Heart left ventricle (tissue), 16 donors: ENCODE measurements around the gene CBLC. TPM values are rescaled to one million over a fixed set of nuclear protein-coding genes. Genes with fewer than 3 reads are reported as not detected.

ENCODE experiments used
- ATAC-seq, 4 donors: fragments of 200-7000 bp; cut with Tn5 transposase; one replicate each; pipeline ENCODE4 v1.9.1; 2020 to 2022; ENCODE audit warnings: moderate library complexity in 4 of 4, mild to moderate bottlenecking in 3 of 4, moderate number of reproducible peaks in 1 of 4
- DNase-seq, 5 donors: peaks; one replicate each; pipeline ENCODE4 v3.0.0-alpha.2; 2020
- H3K27ac ChIP-seq, 12 donors: fragments of 200-600 bp; sonication (generic) in 4 of 12; one replicate each; pipeline versions ENCODE4 v1.5.0 to v1.8.0; 2016 to 2022; ENCODE audit warnings: mild to moderate bottlenecking in 2 of 12
- H3K27me3 ChIP-seq, 9 donors: fragments of 200-600 bp; sonication (generic) in 2 of 9; one replicate each; pipeline versions ENCODE4 v1.5.1 to v1.8.0; 2016 to 2022; ENCODE audit warnings: mild to moderate bottlenecking in 3 of 9
- H3K36me3 ChIP-seq, 9 donors: fragments of 200-600 bp; sonication (generic) in 2 of 9; one replicate each; pipeline versions ENCODE4 v1.5.0 to v1.8.0; 2018 to 2022; ENCODE audit warnings: mild to moderate bottlenecking in 2 of 9
- H3K4me1 ChIP-seq, 12 donors: fragments of 200-600 bp; sonication (generic) in 4 of 12; one replicate each; pipeline versions ENCODE4 v1.5.0 to v1.8.0; 2016 to 2022; ENCODE audit warnings: mild to moderate bottlenecking in 3 of 12
- H3K4me3 ChIP-seq, 12 donors: fragments of 200-600 bp; sonication (generic) in 4 of 12; one replicate each; pipeline versions ENCODE4 v1.5.0 to v1.8.0; 2017 to 2022; ENCODE audit warnings: mild to moderate bottlenecking in 9 of 12, moderate library complexity in 4 of 12
- H3K9me3 ChIP-seq, 12 donors: fragments of 200-600 bp; sonication (generic) in 4 of 12; one replicate each; pipeline versions ENCODE4 v1.5.0 to v1.8.0; 2016 to 2022; ENCODE audit warnings: mild to moderate bottlenecking in 1 of 12
- POLR2A ChIP-seq, 2 donors: fragments of 450-650 bp; IDR thresholded peaks; one replicate each; pipeline ENCODE4 v1.6.1; 2017; ENCODE audit warnings: antibody characterized with exemption in 2 of 2, mild to moderate bottlenecking in 2 of 2, moderate library complexity in 2 of 2
- WGBS, 4 donors: extraction: QIAGEN DNeasy Blood & Tissue Kit in 2 of 4; methylation state at CpG; one replicate each; pipeline versions ENCODE4 v1.1.5 to v1.1.7; 2013 to 2018; 5-methylcytosine and 5-hydroxymethylcytosine counted together
- intact Hi-C, 10 donors: fragments of 100-400 bp; cut with DNase I; formaldehyde crosslinking; loops; one replicate each; pipeline versions ENCODE4 v1.11.1 to v1.14.2; 2022
- polyA plus RNA-seq, 2 donors: library from polyadenylated mRNA; stranded (reverse); fragments of 200-250 nt; gene quantifications; one replicate each; pipeline ENCODE4 v1.2.3, GENCODE V29; 2013
- total RNA-seq, 9 donors: library from RNA; depleted of rRNA in 2 of 9; stranded (reverse); fragments of >200 nt in 2 of 9; fragmentation: NEBNext Ultra II Directional in 3 of 9; extraction: Animal tissue kit (Norgen Biotek cat#: 25700) in 3 of 9; gene quantifications; one replicate each; pipeline versions ENCODE4 v1.1.0 to v1.2.4, GENCODE V29; 2016 to 2023
- TF ChIP-seq, protein P1 (sequence below), 12 donors: fragments of 200-600 bp; sonication (generic) in 4 of 12; IDR thresholded peaks; one replicate each; pipeline versions ENCODE4 v1.5.0 to v1.8.0; 2018 to 2022; ENCODE audit warnings: antibody characterized with exemption in 12 of 12, mild to moderate bottlenecking in 5 of 12
- donor health status: ischemic (EF 13 %, LVEDD 7.1; RV severe dilation, severe dysfunction).
- donor health status: healthy with polysubstance abuse.
- donor health status: DM: no; HTN: yes; CAD: no.
- donor health status: DM: no; HTN: no; CAD: no.
- donor health status: ischemic (EF 25% LVEDD 6.9; RV normal size, moderate dysfunction).
- donor health status: ischemic (EF 25% LVEDD 5.7; RV mildly dilated, moderate dysfunction).
- donor health status: healthy.
- donor health status: DM: yes; HTN: yes; CAD: no.
- donor health status: ischemic (EF 35%, LVEDD 5.7; RV mildly dilated, moderate dysfunction).
- donor health status: nonischemic (EF 11% LVEDD 7.7; RV severe dilation, severe dysfunction).
- donor health status: DM: yes; HTN: yes; CAD: no.
- donor health status: PGD.
- donor health status: ischemic (EF 29% LVEDD 5.4; RV normal size, mild dysfunction).
- donor health status: nonischemic (EF 23%, LVEDD 6.1; RV moderate dilation, normal function).

Gene CBLC
- total and polyA plus RNA-seq, 11 donors = 0.04 TPM; not detected in 10

DNA sequence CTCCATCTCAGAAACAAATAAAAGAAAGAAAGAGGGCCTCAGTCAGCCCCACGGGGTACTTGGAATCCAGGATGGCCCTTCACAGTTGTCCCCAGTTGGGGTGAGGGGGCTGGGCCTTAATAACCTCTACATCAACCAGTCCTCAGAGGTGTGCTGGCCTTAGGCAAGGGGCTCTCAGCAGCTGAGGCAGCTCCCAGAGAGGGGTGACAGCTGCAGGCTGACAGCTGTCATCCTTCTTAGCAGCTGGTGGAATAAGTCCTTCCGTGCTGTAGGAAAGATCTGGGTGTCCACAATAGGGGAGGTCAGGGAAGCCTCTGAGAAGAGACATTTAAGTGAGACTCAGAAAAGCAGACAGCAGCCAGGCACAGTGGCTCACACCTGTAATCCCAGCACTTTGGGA is 38.6 kb downstream of the CBLC start:
- no peak for TF ChIP-seq POLR2A (IDR thresholded peaks at IDR 0.05)
- TF ChIP-seq, protein P1, sequence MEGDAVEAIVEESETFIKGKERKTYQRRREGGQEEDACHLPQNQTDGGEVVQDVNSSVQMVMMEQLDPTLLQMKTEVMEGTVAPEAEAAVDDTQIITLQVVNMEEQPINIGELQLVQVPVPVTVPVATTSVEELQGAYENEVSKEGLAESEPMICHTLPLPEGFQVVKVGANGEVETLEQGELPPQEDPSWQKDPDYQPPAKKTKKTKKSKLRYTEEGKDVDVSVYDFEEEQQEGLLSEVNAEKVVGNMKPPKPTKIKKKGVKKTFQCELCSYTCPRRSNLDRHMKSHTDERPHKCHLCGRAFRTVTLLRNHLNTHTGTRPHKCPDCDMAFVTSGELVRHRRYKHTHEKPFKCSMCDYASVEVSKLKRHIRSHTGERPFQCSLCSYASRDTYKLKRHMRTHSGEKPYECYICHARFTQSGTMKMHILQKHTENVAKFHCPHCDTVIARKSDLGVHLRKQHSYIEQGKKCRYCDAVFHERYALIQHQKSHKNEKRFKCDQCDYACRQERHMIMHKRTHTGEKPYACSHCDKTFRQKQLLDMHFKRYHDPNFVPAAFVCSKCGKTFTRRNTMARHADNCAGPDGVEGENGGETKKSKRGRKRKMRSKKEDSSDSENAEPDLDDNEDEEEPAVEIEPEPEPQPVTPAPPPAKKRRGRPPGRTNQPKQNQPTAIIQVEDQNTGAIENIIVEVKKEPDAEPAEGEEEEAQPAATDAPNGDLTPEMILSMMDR (IDR thresholded peaks at IDR 0.05) = no peak
- intact Hi-C loops = no loop called here
- H3K27ac ChIP-seq = no peak overlapping the region
- DNase-seq (no peak), ATAC-seq (no peak)
- WGBS, 4 donors = 60 to 85% (median 71%) methylated on average over 2 of the region's 2 CpGs
- no peaks in the 10 kb centered on the region for H3K27me3 ChIP-seq
- no peaks in the 10 kb centered on the region for H3K9me3 ChIP-seq
- H3K4me1 ChIP-seq = peaks cover 0 to 25% (median 7%) of the 10 kb centered on the region in 12 donors
- no peak overlapping the region for H3K4me3 ChIP-seq
- peaks cover 0 to 58% (median 25%) of the 10 kb centered on the region in 9 donors for H3K36me3 ChIP-seq

DNA sequence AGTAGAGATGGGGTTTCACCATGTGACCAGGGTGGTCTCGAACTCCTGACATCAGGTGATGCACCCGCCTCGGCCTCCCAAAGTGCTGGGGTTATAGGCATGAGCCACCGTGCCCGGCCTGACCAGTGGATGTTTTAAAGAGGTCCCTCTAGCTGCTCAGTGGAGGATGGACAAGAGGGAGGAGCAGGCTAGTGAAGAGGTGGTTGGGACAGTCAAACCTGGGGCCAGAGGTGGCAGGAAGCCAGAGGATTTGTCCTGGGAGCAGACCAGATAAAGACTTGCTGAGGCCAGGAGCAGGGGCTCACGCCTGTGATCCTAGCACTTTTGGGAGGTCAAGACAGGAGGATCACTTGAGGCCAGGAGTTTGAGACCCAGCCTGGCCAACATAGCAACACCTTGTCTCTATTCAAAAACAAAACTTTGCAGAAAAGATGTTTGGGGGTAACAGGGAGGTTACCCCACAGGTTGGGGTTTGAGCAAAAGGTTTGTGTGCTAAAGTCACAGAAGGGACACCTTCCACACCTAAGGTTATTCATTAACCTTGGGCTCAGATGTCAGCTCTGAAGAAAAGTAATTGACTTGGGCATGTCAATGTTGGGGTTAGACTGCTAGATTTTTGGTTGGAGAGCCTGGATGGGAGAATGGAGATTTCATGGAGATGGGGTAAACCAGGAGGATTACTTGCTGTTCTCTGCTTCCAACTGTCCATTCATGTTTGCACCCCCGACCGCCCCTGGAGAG is 40.2 kb downstream of the CBLC start:
- Histone ChIP-seq H3K27me3 (no peaks in the 10 kb centered on the region), H3K9me3 (no peaks in the 10 kb centered on the region), H3K4me1 (peaks cover 0 to 31% (median 13%) of the 10 kb centered on the region in 12 donors), H3K36me3 (peaks cover 0 to 45% (median 23%) of the 10 kb centered on the region in 9 donors), H3K4me3 (no peak overlapping the region), H3K27ac (no peak overlapping the region)
- intact Hi-C loops = no loop called here
- WGBS, 4 donors = 86 to 91% (median 90%) methylated on average over 8 of the region's 8 CpGs
- no peak for DNase-seq
- no peak for TF ChIP-seq POLR2A (IDR thresholded peaks at IDR 0.05)
- TF ChIP-seq, protein P1 (IDR thresholded peaks at IDR 0.05) = no peak
- no peak for ATAC-seq

DNA sequence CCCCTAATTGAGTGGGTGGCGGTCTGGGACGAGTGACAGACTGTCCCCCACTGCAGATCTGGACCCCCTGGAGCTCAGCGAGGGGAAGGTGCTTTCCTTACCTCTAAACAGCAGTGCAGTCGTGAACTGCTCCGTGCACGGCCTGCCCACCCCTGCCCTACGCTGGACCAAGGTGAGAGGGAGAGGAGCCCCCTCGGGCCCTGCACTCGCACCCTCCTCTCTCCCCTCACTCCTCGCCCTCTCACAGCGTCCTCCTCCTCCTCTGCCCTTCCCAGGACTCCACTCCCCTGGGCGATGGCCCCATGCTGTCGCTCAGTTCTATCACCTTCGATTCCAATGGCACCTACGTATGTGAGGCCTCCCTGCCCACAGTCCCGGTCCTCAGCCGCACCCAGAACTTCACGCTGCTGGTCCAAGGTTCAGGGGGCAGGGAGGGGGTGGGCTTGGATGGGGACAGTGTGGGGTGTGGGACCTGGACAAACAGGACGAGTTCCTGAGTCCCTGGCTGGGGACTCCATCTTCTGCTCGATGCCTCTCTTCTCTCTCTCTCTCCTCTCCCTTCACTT is 40.9 kb downstream of the CBLC start:
- ATAC-seq (no peak), DNase-seq (no peak)
- peaks cover 0 to 38% (median 17%) of the 10 kb centered on the region in 9 donors for H3K36me3 ChIP-seq
- no peaks in the 10 kb centered on the region for H3K9me3 ChIP-seq
- H3K4me1 ChIP-seq = peaks cover 0 to 36% (median 18%) of the 10 kb centered on the region in 12 donors
- no peak for TF ChIP-seq POLR2A (IDR thresholded peaks at IDR 0.05)
- TF ChIP-seq, protein P1 (IDR thresholded peaks at IDR 0.05) = no peak
- 85 to 92% (median 88%) methylated on average over 19 to 20 of the region's 20 CpGs for WGBS, 4 donors
- no peaks in the 10 kb centered on the region for H3K27me3 ChIP-seq
- no peak overlapping the region for H3K4me3 ChIP-seq
- no peak overlapping the region for H3K27ac ChIP-seq
- intact Hi-C loops = no loop called here

DNA sequence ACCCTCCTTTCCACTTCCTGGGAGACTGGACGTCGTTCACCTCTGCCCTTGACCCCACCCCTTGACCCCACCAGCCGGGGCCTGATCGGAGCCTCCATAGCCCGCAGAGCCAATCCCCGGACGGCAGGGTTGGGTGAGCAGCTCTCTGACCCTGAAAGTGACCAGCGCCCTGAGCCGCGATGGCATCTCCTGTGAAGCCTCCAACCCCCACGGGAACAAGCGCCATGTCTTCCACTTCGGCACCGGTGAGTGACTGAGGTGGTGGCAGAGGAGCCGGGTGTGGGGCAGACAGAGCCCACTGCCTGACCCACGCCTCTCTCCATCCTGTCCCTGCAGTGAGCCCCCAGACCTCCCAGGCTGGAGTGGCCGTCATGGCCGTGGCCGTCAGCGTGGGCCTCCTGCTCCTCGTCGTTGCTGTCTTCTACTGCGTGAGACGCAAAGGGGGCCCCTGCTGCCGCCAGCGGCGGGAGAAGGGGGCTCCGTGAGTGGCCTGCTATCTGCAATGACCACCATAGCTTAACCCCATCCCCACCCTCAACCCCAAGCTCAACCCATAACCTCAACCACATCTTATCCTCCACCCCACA is 41.6 kb downstream of the CBLC start:
- 88 to 92% (median 90%) methylated on average over 26 to 28 of the region's 28 CpGs for WGBS, 4 donors
- ATAC-seq (no peak), DNase-seq (no peak)
- H3K36me3 ChIP-seq = peaks cover 0 to 31% (median 10%) of the 10 kb centered on the region in 9 donors
- H3K27ac ChIP-seq = peak overlapping the region in 3 of 12 donors; percentile 14 to 84 (median 18)
- peaks cover 0 to 37% (median 19%) of the 10 kb centered on the region in 12 donors for H3K4me1 ChIP-seq
- intact Hi-C loops = no loop called here
- no peaks in the 10 kb centered on the region for H3K27me3 ChIP-seq
- TF ChIP-seq, protein P1 (IDR thresholded peaks at IDR 0.05) = no peak
- no peak for TF ChIP-seq POLR2A (IDR thresholded peaks at IDR 0.05)
- no peaks in the 10 kb centered on the region for H3K9me3 ChIP-seq
- H3K4me3 ChIP-seq = no peak overlapping the region
